ENCODE results near the gene ADAMTS20.
"Not testable (repeated sequence)": the region's sequence is repeated elsewhere in the genome, so short reads cannot be mapped to it uniquely, and the experiment has no call there.

The ADAMTS20 gene

DNA sequence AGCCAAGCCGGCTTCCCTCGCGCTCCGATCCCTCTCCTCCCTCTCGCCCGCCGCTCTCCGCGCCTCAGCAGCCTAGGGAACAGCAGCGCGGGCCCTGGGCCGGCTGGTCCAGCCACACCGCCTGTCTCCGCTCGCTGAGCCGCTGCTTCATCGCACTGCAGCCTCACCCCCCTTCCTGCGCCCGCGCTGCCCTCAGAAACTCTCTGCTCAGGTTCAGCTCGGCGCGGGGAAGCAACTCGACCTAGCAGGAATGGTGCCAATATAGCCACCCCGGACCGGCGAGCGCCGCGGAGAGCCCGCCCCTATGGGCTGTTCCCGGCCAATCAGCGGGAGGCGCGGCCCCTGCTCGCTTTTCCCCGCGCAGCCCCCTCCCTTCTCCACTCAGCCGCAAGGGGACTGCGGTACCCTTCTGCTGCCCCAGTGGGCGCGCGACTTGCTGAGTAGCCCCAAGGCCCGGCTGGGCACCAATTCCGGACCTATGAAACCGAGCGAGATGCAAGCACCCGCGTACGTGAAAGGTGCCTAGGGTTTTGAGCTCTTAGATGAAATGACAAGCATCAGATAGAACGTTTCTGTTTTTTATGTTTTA lies at the start of gene ADAMTS20:
TSS of gene ADAMTS20 (minus strand) at position 233 of the 589 bp plus-strand sequence. CDS start 282 bp downstream, outside the sequence.
- no peak for DNase-seq (ENCODE audit: low spot score)

GRCh38 chr12:43599708-43600107 lies 47.7 kb upstream of the ADAMTS20 start:
- no peak for DNase-seq (ENCODE audit: low spot score)

GRCh38 chr12:43599066-43599465 lies 47.1 kb upstream of the ADAMTS20 start:
- DNase-seq (ENCODE audit: low spot score): no peak

DNA sequence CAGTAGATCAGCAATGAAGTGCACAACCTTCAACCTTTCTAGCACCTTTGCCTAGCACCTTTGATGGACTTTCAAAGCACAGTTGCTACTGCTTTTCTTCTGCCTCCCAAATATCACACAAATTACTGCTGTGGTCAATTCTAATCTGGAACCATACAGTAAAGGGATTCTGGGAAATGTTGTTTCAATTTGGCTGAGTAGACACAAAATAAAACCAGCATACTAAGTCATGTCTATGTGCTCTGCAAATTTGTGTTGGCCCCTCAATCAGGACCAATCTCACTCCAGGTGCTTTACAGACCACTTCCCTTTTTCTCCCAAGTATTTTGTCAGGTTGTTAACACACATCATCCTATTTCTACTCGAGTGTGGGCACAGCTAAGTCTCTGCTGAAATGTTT lies 38.3 kb upstream of the ADAMTS20 start:
- DNase-seq (ENCODE audit: low spot score): no peak

DNA sequence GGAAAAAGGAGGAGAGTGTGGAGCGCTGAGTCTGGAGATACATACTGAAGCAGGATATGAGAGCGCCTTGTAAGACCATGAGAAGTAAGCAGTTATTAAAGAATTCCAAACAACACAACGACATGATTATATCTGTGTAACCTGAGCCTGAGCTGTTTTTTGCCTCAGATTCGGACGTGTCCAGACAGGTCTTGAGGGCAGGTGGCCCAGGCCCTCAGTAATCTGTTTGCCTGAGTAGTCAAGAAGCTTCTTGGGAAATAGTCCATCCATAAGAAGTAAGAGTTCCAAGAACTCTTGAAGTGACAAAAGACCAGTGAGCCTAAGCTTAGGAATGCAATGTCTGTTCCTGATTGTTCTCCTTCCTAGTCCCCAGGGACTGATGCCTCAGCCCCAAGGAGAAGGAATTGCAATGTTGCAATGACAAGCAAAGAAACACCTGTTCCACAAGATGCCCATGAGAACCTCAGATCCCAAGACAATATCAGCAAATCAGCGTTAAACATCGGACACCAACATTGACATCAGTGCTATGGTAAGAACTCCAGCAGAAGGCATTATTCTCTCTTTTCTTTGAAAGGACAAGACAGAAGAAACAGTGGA lies 34.7 kb upstream of the ADAMTS20 start:
- DNase-seq (ENCODE audit: low spot score): no peak

GRCh38 chr12:43585676-43586075 lies 33.7 kb upstream of the ADAMTS20 start:
- DNase-seq (ENCODE audit: low spot score): no peak

GRCh38 chr12:43580601-43581000 lies 28.6 kb upstream of the ADAMTS20 start:
- no peak for DNase-seq (ENCODE audit: low spot score)

DNA sequence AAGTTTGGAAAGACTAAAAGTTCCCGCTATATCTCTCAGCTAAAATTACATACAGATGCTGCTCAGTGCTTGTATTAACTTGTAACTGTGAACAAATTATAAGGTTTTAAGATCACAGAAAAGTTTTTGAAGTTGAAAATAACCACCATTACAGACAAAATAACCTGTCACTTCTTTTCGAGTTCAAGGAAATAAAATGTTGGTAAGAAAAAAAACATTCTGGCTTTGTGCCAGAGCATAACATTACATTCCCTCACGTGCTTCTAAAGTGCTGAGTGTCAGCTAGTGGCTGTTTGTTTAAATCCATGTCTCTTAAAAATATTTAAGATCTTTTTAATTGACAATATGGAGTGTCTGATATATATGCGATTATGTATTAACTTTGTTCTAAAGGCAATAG lies 27.2 kb upstream of the ADAMTS20 start:
- DNase-seq (ENCODE audit: low spot score): no peak

DNA sequence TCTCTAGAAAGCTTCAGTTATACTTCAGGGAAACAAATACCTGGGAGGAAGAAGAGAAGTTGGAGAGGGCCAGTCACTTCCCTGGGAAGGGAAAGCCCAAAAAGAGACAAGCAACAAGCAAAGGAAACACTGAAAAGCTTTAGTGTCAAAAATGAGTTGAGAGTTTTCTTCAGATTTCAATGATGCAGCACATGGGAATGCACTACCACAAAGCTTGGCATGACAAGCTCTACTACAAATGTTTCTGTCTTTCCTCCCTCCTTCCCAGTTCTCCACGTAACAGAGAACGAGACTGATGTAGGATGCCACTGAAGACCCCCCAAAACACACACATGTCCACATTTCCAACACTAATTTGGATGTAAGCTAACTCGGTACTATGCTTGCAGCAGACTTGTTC lies 26.8 kb upstream of the ADAMTS20 start:
- no peak for DNase-seq (ENCODE audit: low spot score)

- DNase-seq (ENCODE audit: low spot score): no peak
Observed at GRCh38 chr12:43577381-43577780, 25.4 kb upstream of the ADAMTS20 start.

- DNase-seq (ENCODE audit: low spot score): no peak
Observed at GRCh38 chr12:43576162-43576561, 24.2 kb upstream of the ADAMTS20 start.

DNA sequence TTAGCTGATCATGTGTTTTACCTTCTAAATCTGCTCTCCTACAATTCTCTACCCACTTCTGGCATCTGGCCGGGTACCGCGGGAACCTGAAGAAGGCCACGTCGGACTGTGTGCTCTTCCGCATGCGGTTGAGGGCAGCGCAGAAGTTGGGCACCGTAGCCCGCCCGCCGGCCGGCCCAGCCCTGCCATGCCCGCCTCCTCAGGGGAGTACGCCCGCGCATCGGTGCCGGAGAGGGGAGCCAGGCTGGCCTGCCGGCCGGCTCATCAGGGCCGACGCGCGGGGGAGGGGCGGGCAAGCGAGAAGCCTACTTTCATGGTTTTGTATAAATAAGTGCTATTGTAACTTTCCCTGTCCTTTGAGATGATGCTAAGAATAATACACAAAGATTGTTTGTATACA lies 19.9 kb upstream of the ADAMTS20 start:
- DNase-seq (ENCODE audit: low spot score): no peak

DNA sequence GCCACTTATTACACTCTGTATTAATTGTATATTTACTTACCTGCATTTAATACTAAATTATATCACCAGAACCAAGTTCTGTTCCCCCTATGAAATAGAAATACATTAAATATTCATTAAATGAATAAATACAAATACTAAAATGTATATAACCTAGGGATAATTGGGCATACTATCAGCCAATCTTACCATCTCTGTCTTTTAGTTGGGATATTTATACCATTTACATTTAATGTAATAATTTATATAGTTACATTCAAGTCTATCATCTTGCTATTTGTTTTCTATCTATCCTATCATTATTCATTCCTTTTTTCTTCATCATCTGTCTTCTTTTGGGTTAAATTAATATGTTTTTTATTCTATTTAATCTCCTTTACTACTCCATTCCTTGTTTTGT lies 4.1 kb upstream of the ADAMTS20 start:
- no peak for DNase-seq (ENCODE audit: low spot score)

- no peak for DNase-seq (ENCODE audit: low spot score)
Observed at GRCh38 chr12:43551279-43551970, 578 bp downstream of the ADAMTS20 start.

DNA sequence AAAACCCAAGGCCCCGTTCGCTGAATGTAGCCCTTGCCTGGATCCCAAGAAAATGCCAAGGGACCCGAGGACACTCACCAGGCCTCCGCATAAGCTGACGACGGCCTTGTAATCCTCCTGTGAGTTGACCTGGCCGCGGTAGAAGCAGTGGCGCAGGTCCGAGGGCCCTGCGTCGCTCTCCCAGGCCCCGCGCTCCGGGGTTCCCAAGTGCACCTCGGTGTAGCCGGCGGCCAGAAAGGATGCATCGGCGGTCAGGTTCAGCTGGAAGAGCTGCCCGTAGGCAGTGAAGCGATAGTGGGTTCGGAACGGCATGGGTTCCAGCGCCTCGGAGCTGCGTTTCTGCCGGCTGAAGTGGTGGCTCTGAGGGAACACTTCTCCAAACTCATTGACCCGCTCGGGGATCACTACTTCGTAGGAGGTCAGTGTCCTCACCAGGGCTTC lies 1.2 kb downstream of the ADAMTS20 start:
- no peak for DNase-seq (ENCODE audit: low spot score)

- DNase-seq (ENCODE audit: low spot score): no peak
Observed at GRCh38 chr12:43544703-43545102, 7.3 kb downstream of the ADAMTS20 start.

DNA sequence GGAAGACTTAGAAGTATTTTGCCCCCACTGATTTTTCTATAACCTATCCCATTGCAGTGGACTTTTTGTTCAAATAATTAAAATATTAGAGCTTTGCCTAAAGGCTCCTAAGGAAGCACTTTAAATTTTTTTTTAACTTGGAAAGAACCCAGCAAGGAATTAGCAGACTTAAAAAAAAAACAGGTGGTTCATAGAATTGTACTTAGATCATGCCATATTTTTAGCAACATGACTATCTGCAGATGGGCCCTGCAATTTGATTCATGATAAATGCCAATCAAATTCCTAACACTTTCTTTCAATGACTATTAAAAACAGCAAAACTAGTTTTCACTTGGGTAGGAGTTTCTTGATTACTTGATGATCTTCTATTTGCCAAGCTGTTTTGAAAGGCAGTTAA lies 11.5 kb downstream of the ADAMTS20 start:
- DNase-seq (ENCODE audit: low spot score): peak; percentile 1

DNA sequence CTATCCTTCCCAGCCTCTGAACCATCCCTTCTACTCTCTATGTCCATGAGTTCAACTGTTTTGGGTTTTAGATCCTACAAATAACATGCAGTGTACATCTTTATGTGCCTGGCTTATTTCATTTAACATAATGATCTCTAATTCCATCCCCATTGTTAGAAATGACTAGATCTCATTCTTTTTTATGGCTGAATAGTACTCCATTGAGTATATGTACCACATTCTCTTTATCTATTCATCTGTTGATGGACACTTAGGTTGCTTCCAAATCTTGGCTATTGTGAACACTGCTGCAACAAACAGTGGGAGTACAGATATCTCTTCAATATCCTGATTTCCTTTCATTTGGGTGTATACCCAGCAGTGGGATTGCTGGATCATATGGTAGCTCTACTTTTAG lies 14.3 kb downstream of the ADAMTS20 start:
- DNase-seq (ENCODE audit: low spot score): not testable (repeated sequence)

- no peak for DNase-seq (ENCODE audit: low spot score)
Observed at GRCh38 chr12:43516045-43516444, 36.0 kb downstream of the ADAMTS20 start.

- peak; percentile 57 for DNase-seq (ENCODE audit: low spot score)
Observed at GRCh38 chr12:43501703-43502102, 50.3 kb downstream of the ADAMTS20 start.

GRCh38 chr12:43493261-43493797 lies 58.7 kb downstream of the ADAMTS20 start:
- DNase-seq (ENCODE audit: low spot score): no peak

GRCh38 chr12:43482311-43483085 lies 69.5 kb downstream of the ADAMTS20 start:
- no peak for DNase-seq (ENCODE audit: low spot score)
